BLaER1 treated with 17β-estradiol and CSF1 and Interleukin-3, amounts not matched to agents 10 nM and 100 nM (cell line): ENCODE results near the gene TIMP1.

Experiments
- H3K27ac ChIP-seq, 11 experiments: shearing (Covaris generic); formaldehyde crosslinking; 2 replicates each; pipeline ENCODE4 v1.8.1; 2022
- H3K27me3 ChIP-seq, 11 experiments: shearing (Covaris generic); formaldehyde crosslinking; 2 replicates each; pipeline ENCODE4 v1.8.1; 2022
- H3K36me3 ChIP-seq, 11 experiments: shearing (Covaris generic); formaldehyde crosslinking; 2 replicates each; pipeline ENCODE4 v1.8.1; 2022
- H3K4me1 ChIP-seq, 10 experiments: shearing (Covaris generic); formaldehyde crosslinking; 2 replicates each; pipeline ENCODE4 v1.8.1; 2022
- H3K4me2 ChIP-seq, 11 experiments: shearing (Covaris generic); formaldehyde crosslinking; 2 replicates each; pipeline ENCODE4 v1.8.1; 2022
- H3K4me3 ChIP-seq, 10 experiments: shearing (Covaris generic); formaldehyde crosslinking; 2 replicates each; pipeline ENCODE4 v1.8.1; 2022
- H3K9ac ChIP-seq, 11 experiments: shearing (Covaris generic); formaldehyde crosslinking; 2 replicates each; pipeline ENCODE4 v1.8.1; 2022
- H3K9me3 ChIP-seq, 11 experiments: shearing (Covaris generic); formaldehyde crosslinking; replicated peaks in 1 of 11; 2 replicates each; pipeline ENCODE4 v1.8.1; 2022
- H4K20me1 ChIP-seq, 11 experiments: shearing (Covaris generic); formaldehyde crosslinking; 2 replicates each; pipeline ENCODE4 v1.8.1; 2022
- Cebpa-rat ChIP-seq, 11 experiments: shearing (Covaris generic); IDR thresholded peaks; 2 replicates each; pipeline ENCODE4 v1.8.1; 2022

TIMP1 gene

GRCh38 chrX:47581731-47582647 lies at the start of gene TIMP1:
Gene TIMP1 (plus strand): TSS chrX:47582436. CDS start chrX:47583416, 980 bp downstream.
- Histone ChIP-seq H3K9ac (peak within 1 kb of the TSS; percentile 73 to 87 (median 80)), H4K20me1 (peaks cover 0 to 39% (median 5%) of the 10 kb centered on the region in 11 experiments; a peak in 9 of 22 replicates), H3K4me3 (peak within 1 kb of the TSS; percentile 42 to 75 (median 63); a peak in 19 of 20 replicates), H3K9me3 (no peaks in the 10 kb centered on the region), H3K4me2 (peak within 1 kb of the TSS; percentile 69 to 91 (median 78)), H3K27ac (peak within 1 kb of the TSS; percentile 70 to 86 (median 82)), H3K36me3 (peaks cover 0 to 26% (median 8%) of the 10 kb centered on the region in 11 experiments; a peak in 11 of 22 replicates), H3K4me1 (peaks cover 39 to 75% (median 64%) of the 10 kb centered on the region in 10 experiments), H3K27me3 (peaks cover 0 to 55% (median 32%) of the 10 kb centered on the region in 11 experiments; a peak in 17 of 22 replicates)
- no peak for TF ChIP-seq Cebpa-rat (IDR thresholded peaks at IDR 0.05)

- H3K4me1 ChIP-seq = peaks cover 0 to 4% (median 0%) of the 10 kb centered on the region in 10 experiments; a peak in 1 of 20 replicates
- no peak overlapping the region for H3K27ac ChIP-seq
- H3K4me3 ChIP-seq = no peak overlapping the region
- no peaks in the 10 kb centered on the region for H3K36me3 ChIP-seq
- TF ChIP-seq Cebpa-rat (IDR thresholded peaks at IDR 0.05) = no peak
- H3K27me3 ChIP-seq = peaks cover 5 to 60% (median 28%) of the 10 kb centered on the region in 11 experiments; a peak in 19 of 22 replicates
- H3K4me2 ChIP-seq = no peak overlapping the region
- H3K9me3 ChIP-seq = peaks cover 0 to 3% (median 0%) of the 10 kb centered on the region in 11 experiments; a peak in 1 of 22 replicates
- H3K9ac ChIP-seq = no peak overlapping the region
- H4K20me1 ChIP-seq = no peaks in the 10 kb centered on the region
These were observed 42.4 kb upstream of the TIMP1 start for GRCh38 chrX:47539860-47540259.

- H3K9ac ChIP-seq = no peak overlapping the region
- H3K4me3 ChIP-seq = no peak overlapping the region
- H4K20me1 ChIP-seq = no peaks in the 10 kb centered on the region
- no peaks in the 10 kb centered on the region for H3K36me3 ChIP-seq
- no peak overlapping the region for H3K27ac ChIP-seq
- peaks cover 5 to 55% (median 28%) of the 10 kb centered on the region in 11 experiments; a peak in 20 of 22 replicates for H3K27me3 ChIP-seq
- no peak for TF ChIP-seq Cebpa-rat (IDR thresholded peaks at IDR 0.05)
- peaks cover 0 to 4% (median 0%) of the 10 kb centered on the region in 10 experiments; a peak in 1 of 20 replicates for H3K4me1 ChIP-seq
- peaks cover 0 to under 1% (median 0%) of the 10 kb centered on the region in 11 experiments; a peak in 1 of 22 replicates for H3K9me3 ChIP-seq
- peak overlapping the region in 3 of 11 experiments; percentile 4 to 15 (median 10); a peak in 3 of 22 replicates for H3K4me2 ChIP-seq
These were observed 41.3 kb upstream of the TIMP1 start for GRCh38 chrX:47540754-47541538.

- no peak for TF ChIP-seq Cebpa-rat (IDR thresholded peaks at IDR 0.05)
- H4K20me1 ChIP-seq = no peaks in the 10 kb centered on the region
- H3K9me3 ChIP-seq = no peaks in the 10 kb centered on the region
- no peak overlapping the region for H3K9ac ChIP-seq
- H3K36me3 ChIP-seq = no peaks in the 10 kb centered on the region
- no peak overlapping the region for H3K4me3 ChIP-seq
- H3K4me2 ChIP-seq = no peak overlapping the region
- H3K4me1 ChIP-seq = peaks cover 0 to 4% (median 0%) of the 10 kb centered on the region in 10 experiments; a peak in 1 of 20 replicates
- H3K27me3 ChIP-seq = peaks cover 4 to 51% (median 22%) of the 10 kb centered on the region in 11 experiments; a peak in 20 of 22 replicates
- no peak overlapping the region for H3K27ac ChIP-seq
These were observed 38.7 kb upstream of the TIMP1 start for GRCh38 chrX:47543496-47543895.

GRCh38 chrX:47556045-47556623 lies 26.1 kb upstream of the TIMP1 start:
- Histone ChIP-seq H3K4me2 (peak overlapping the region in 10 of 11 experiments; percentile 14 to 65 (median 32); a peak in 12 of 22 replicates), H3K9ac (peak overlapping the region in 3 of 11 experiments; percentile 12 to 41 (median 29); a peak in 2 of 22 replicates), H3K27ac (peak overlapping the region in 8 of 11 experiments; percentile 14 to 47 (median 30); a peak in 7 of 22 replicates), H3K36me3 (no peaks in the 10 kb centered on the region), H3K4me1 (peaks cover 0 to 7% (median 6%) of the 10 kb centered on the region in 10 experiments; a peak in 7 of 20 replicates), H4K20me1 (no peaks in the 10 kb centered on the region), H3K4me3 (peak overlapping the region in 6 of 10 experiments; percentile 19 to 39 (median 28); a peak in 7 of 20 replicates), H3K9me3 (peaks cover 0 to 6% (median 0%) of the 10 kb centered on the region in 11 experiments; a peak in 2 of 22 replicates), H3K27me3 (peaks cover 14 to 72% (median 46%) of the 10 kb centered on the region in 11 experiments; a peak in 20 of 22 replicates)
- no peak for TF ChIP-seq Cebpa-rat (IDR thresholded peaks at IDR 0.05)

- H3K36me3 ChIP-seq = peaks cover 0 to 8% (median 7%) of the 10 kb centered on the region in 11 experiments; a peak in 11 of 22 replicates
- H3K27ac ChIP-seq = no peak overlapping the region
- H4K20me1 ChIP-seq = peaks cover 3 to 21% (median 12%) of the 10 kb centered on the region in 11 experiments; a peak in 13 of 22 replicates
- peaks cover 14 to 62% (median 37%) of the 10 kb centered on the region in 11 experiments; a peak in 19 of 22 replicates for H3K27me3 ChIP-seq
- no peak overlapping the region for H3K9ac ChIP-seq
- H3K4me1 ChIP-seq = peaks cover 10 to 24% (median 20%) of the 10 kb centered on the region in 10 experiments
- no peak for TF ChIP-seq Cebpa-rat (IDR thresholded peaks at IDR 0.05)
- H3K9me3 ChIP-seq = peaks cover 0 to 11% (median 0%) of the 10 kb centered on the region in 11 experiments; a peak in 2 of 22 replicates
- no peak overlapping the region for H3K4me3 ChIP-seq
- H3K4me2 ChIP-seq = no peak overlapping the region
These were observed 23.8 kb upstream of the TIMP1 start for GRCh38 chrX:47558436-47558835.

- Histone ChIP-seq H3K4me3 (peak overlapping the region; percentile 55 to 76 (median 71)), H4K20me1 (peaks cover 3 to 40% (median 20%) of the 10 kb centered on the region in 11 experiments; a peak in 17 of 22 replicates), H3K9me3 (peaks cover 0 to 11% (median 0%) of the 10 kb centered on the region in 11 experiments; a peak in 2 of 22 replicates), H3K4me2 (peak overlapping the region; percentile 43 to 81 (median 59); a peak in 21 of 22 replicates), H3K27ac (peak overlapping the region in 10 of 11 experiments; percentile 87 to 94 (median 90); a peak in 19 of 22 replicates), H3K27me3 (peaks cover 14 to 56% (median 33%) of the 10 kb centered on the region in 11 experiments; a peak in 19 of 22 replicates), H3K4me1 (peaks cover 16 to 43% (median 35%) of the 10 kb centered on the region in 10 experiments), H3K9ac (peak overlapping the region; percentile 75 to 91 (median 88)), H3K36me3 (peaks cover 0 to 26% (median 16%) of the 10 kb centered on the region in 11 experiments; a peak in 16 of 22 replicates)
- TF ChIP-seq Cebpa-rat (IDR thresholded peaks at IDR 0.05) = no peak
These were observed 21.9 kb upstream of the TIMP1 start for GRCh38 chrX:47560179-47560933.
